Measurements from ENCODE around the gene ZNF599.

- TF ChIP-seq CTCF (IDR thresholded peaks at IDR 0.05): no peak
- no peak for TF ChIP-seq POLR2A (IDR thresholded peaks at IDR 0.05)
Observed at GRCh38 chr19:34774857-34775256, 1.8 kb upstream of the ZNF599 start.
